A549 treated with GW870086 at 1 μM for 4 hours (cell line): ENCODE results near the gene EIF3K. TPM values are rescaled to one million over a fixed set of nuclear protein-coding genes. Genes with fewer than 3 reads are reported as not detected.

Experiments used
- total RNA-seq: library from RNA; stranded (reverse); fragments of 200-300 nt; extraction: Qiagen RNA extraction; gene quantifications from 5 replicates; pipeline ENCODE4 v1.2.3, GENCODE V29; 2022; ENCODE audit warnings: low read depth

EIF3K gene, protein sequence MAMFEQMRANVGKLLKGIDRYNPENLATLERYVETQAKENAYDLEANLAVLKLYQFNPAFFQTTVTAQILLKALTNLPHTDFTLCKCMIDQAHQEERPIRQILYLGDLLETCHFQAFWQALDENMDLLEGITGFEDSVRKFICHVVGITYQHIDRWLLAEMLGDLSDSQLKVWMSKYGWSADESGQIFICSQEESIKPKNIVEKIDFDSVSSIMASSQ
- 684 to 1,048 TPM (median 735 TPM) in 5 replicates for total RNA-seq

DNA sequence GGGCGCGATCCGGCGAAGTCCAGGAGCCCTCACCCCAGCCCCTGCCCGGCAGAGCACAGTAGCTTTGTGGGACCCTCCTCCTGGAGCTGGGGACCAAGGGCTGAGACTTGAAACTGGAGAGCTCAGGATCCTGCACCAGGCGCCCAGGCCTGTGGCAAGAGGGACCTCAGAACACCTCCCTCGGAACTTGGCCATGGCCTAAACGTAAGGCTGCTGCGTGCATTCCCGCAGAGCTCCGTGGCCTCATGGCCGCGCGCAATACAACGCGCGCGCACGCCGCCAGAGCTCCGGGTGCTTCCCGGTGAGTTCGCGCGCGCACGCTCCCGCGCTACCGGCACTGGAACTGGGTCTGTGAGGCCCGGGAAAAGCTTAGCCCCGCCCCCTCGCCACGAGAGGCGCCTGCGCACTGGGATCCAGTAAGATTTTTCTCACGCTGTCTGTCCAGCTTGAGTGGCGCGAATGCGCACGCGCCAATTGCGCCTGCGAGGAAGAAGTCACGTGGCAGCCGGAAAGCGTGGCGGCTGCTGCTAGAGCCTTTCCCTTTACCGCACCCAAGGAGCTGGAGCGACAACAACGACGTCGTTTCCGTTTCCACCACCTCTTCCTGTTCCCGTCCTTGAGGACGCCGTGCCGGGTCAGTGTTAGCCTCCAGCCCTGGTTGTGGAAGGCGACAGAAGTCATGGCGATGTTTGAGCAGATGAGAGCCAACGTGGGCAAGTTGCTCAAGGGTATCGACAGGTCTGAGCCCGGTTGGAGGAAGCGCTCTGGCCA is at the start of gene EIF3K:
Gene EIF3K (plus strand): TSS at position 599 of the 771 bp plus-strand sequence. CDS start 81 bp downstream, at position 680.

DNA sequence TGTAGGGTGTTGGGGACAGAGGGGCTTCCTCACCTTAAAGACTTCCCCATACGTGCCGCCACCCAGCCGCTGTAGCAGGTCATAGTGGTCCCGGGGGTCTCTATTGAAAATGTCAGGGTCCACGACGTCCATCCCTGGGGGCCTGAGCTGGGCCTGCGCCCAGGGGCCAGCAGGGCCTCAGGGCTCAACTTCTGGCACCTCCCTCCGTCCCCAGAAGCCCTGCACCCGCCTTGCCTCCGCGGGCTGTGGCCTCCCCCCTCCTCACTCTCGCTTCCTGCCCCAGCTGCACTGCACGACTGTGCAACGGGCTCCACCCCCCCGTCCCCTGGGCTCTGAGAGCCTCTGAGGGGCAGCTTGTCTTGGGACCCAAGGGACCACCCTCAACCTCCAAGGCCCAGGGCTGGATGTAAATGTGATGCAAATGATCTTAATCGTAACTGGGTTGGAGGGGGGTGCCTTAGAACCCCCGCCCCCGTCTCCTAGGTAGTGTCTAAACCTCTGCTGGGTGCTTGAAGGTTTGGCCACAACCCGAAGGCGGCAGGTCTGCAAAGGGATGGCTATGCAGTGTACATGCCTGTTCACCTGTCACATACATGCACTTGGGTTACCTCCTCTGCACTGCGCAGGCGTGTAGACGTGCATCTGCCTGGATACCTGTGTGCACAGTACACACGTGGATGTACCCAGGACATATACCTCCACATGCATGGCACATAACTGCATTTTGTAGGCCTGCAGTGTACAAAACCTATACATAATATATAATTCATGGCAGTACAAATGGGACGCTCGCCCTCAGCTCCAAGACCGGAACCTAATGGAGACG is 1.0 kb upstream of the EIF3K start, which contains the start of gene MAP4K1:
Gene MAP4K1 (minus strand): TSS at position 190 of the 826 bp plus-strand sequence. CDS start 58 bp downstream, at position 132.

GRCh38 chr19:38647368-38647965 is 28.5 kb downstream of the EIF3K start, which contains the start of gene ACTN4:
Gene ACTN4, plus strand, starts transcription at chr19:38647649. Its CDS starts 97 bp downstream, at chr19:38647746.

Other genes with a start within 250 kb of the EIF3K start
- gene PSMD8, start 244.6 kb upstream of the EIF3K start, total RNA-seq, result 452 to 527 TPM (median 502 TPM) in 5 replicates
- 0.25 to 0.56 TPM (median 0.28 TPM) in 5 replicates for gene GGN, start 231.2 kb upstream of the EIF3K start, total RNA-seq
- 1.8 to 3.1 TPM (median 2.6 TPM) in 5 replicates for gene SPRED3, start 230.5 kb upstream of the EIF3K start, total RNA-seq
- gene FAM98C, start 216.1 kb upstream of the EIF3K start, total RNA-seq, result 16.9 to 28.0 TPM (median 26.3 TPM) in 5 replicates
- gene RASGRP4, start 193.0 kb upstream of the EIF3K start, total RNA-seq, result 0.07 to 0.23 TPM (median 0.11 TPM) in 4 of 5 replicates, not detected in the other
- 4.7 to 7.6 TPM (median 5.6 TPM) in 5 replicates for gene RYR1, start 185.5 kb upstream of the EIF3K start, total RNA-seq
- gene MAP4K1, start 1.2 kb upstream of the EIF3K start, total RNA-seq, result 0.40 to 3.6 TPM (median 0.85 TPM) in 5 replicates
- 751 to 1,254 TPM (median 1,147 TPM) in 5 replicates for gene ACTN4, start 28.5 kb downstream of the EIF3K start, total RNA-seq
- 4.2 to 6.0 TPM (median 5.6 TPM) in 5 replicates for gene CAPN12, start 125.3 kb downstream of the EIF3K start, total RNA-seq
- 1.3 TPM in 1 of 5 replicates, not detected in the others for gene LGALS7, start 154.3 kb downstream of the EIF3K start, total RNA-seq
- 0.56 to 0.58 TPM in 2 of 5 replicates, not detected in the others for gene LGALS7B, start 170.0 kb downstream of the EIF3K start, total RNA-seq
- 0.35 to 1.8 TPM (median 0.45 TPM) in 5 replicates for gene LGALS4, start 193.8 kb downstream of the EIF3K start, total RNA-seq
- 276 to 372 TPM (median 288 TPM) in 5 replicates for gene ECH1, start 212.6 kb downstream of the EIF3K start, total RNA-seq
- 305 to 358 TPM (median 332 TPM) in 5 replicates for gene HNRNPL, start 230.8 kb downstream of the EIF3K start, total RNA-seq